Stimulated activated CD4-positive, alpha-beta T cell treated with anti-CD3 and anti-CD28 coated beads, TNF-alpha, amount 100 ng/mL, for 1 hour (primary cell): ENCODE measurements around the gene CNTN2.

Experiments used
- DNase-seq, 3 donors: peaks; one replicate each; pipeline ENCODE4 v3.0.0-alpha.2; 2020; ENCODE audit warnings: low read depth in 3 of 3, low spot score in 1 of 3

Gene CNTN2, protein sequence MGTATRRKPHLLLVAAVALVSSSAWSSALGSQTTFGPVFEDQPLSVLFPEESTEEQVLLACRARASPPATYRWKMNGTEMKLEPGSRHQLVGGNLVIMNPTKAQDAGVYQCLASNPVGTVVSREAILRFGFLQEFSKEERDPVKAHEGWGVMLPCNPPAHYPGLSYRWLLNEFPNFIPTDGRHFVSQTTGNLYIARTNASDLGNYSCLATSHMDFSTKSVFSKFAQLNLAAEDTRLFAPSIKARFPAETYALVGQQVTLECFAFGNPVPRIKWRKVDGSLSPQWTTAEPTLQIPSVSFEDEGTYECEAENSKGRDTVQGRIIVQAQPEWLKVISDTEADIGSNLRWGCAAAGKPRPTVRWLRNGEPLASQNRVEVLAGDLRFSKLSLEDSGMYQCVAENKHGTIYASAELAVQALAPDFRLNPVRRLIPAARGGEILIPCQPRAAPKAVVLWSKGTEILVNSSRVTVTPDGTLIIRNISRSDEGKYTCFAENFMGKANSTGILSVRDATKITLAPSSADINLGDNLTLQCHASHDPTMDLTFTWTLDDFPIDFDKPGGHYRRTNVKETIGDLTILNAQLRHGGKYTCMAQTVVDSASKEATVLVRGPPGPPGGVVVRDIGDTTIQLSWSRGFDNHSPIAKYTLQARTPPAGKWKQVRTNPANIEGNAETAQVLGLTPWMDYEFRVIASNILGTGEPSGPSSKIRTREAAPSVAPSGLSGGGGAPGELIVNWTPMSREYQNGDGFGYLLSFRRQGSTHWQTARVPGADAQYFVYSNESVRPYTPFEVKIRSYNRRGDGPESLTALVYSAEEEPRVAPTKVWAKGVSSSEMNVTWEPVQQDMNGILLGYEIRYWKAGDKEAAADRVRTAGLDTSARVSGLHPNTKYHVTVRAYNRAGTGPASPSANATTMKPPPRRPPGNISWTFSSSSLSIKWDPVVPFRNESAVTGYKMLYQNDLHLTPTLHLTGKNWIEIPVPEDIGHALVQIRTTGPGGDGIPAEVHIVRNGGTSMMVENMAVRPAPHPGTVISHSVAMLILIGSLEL

DNA sequence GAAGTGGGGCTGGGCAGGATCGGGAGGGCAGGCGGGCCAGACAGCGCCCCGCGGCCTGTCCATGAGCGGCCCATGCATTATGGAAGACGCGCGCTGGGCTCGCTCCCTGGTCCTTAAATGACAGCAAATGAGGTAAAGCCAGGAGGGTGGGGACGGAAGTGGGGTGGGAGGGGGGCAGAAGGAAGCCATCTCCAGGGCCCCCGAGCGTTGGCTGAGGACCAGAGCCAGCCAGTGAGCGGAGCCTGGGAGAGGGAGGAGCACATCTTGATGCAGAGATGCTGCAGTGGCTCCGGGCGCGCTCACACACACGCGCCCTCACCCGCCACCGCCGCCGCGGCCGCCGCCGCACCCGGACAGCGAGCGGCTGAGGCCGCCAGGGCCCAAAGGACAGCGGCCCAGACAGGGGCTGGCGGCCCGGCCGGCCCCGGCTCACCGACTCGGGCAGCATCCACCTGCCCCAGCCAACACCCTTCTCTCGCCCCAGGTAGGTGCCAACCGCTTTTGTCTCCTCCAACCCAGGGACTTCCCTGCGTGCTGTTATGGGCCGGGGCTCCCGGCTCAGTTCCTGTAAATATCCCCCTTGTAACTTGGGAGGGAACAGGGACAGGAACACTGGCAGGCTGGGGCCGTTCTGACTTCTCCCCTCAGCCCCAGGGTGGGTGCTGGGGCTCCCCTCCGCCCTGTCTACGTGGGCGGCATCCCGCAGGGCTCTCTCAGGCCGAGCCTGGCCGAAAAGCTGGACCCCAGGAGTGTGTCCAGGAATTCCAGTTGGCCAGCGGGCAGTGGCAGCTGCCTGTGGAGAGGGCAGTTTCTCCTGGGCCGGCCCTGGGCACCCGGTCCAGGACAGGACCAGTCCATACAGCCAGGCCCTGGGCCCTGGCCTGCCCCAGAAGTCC lies at the start of gene CNTN2:
TSS of gene CNTN2 (plus strand) at position 302 of the 896 bp plus-strand sequence. CDS start 9,974 bp downstream, outside the sequence.
- no peak for DNase-seq

DNA sequence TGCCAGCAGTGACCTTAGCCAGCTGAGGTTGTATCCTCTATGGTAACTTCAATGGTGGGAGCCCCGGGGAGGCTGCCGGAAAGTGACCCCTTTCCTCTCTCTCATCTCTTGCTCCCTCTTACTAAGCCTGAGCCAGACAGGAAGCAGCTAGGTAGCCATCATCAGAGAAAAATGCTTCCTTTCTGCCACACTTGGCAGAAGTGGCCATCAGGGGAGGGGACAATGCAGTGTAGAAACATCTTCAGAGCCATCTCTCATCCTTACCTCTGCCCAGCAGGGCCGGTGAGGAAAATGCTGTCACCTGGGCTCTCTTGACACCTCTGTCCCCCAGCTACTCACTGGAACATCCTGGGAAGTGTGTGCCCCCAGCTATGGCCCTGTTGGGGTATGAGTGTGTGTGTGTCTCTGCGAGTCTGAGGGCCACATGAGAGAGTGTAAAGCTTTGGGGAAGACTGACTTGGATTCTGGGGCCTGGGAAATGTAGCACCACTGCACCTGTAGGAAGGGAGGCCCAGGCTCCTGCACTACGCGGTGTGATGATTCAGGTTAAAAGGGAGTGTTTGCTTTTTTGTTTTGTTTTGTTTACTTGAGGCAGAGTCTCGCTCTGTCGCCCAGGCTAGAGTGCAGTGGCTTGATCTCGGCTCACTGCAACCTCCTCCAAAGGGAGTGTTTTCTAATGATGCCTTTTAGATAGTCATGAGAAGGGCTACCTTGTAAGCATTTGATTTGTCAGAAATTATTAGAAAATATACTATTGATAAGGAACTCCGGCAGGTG lies 48.7 kb upstream of the CNTN2 start:
- no peak for DNase-seq

DNA sequence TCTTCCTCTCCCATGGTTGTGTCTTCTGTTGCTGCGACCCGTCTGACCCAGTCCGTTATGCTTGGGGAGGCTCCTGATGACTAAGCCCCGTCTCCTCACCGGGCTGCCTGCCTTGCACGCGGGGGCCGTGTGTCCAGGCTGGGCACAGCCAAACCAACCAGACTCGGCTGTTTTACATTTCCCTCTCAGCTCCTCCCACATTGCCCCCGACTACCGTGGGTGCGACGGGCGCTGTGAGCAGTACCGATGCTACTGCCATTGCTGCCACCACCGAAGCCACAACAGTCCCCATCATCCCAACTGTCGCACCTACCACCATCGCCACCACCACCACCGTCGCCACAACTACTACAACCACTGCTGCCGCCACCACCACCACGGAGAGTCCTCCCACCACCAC lies 46.0 kb upstream of the CNTN2 start:
- DNase-seq: no peak

DNA sequence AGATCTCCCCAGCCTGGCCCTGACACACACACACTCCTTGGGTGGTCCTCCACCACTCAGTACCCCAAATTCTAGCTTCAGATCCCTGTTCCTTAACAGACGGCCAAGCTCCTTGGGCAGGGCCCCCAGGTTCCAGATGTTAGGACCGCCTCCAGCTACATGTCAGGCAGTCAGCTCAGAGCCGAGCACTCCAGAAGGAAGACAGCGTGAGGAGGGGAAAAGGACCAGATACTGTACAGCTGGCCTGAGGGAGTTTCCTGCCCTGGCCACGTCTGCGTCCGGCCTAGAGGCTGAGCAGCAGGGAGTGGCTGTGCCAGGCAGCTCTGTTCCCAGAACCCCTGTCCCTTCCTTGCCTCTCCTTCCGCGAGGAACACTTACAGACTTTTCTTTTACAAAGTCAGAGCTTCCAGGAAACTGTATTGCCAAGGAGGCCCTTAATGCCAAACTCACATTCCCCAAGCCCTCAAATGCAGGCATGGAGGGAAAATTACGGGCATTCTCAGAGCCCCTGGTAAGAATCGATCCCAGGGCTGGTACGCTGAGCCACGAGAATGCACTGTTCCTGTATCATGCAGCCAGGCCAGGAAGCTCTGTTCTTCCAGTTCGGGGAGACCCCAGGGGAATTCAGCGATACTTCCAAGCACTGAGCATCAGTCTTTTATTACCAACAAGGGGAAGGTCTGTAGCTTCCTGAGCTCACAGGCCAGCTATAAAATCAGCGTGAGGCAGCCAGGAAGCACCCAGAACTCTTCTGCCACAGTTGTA lies 45.2 kb upstream of the CNTN2 start:
- DNase-seq: no peak

DNA sequence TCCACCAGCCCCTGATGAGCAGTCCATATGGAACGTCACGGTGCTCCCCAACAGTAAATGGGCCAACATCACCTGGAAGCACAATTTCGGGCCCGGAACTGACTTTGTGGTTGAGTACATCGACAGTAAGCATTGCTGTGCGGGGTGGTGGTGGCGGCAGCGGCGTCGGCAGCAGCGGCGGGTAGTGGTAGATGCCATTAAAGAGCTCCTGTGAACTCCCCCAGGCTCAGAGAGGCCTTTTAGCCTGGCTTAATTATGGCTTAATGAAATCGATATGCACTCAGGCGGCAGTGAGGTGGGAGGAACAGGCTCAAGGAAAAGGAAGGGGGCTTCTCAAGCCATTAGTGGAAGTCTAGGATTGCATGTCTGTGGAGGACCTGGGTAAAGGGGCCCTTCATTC lies 41.9 kb upstream of the CNTN2 start:
- DNase-seq: no peak

DNA sequence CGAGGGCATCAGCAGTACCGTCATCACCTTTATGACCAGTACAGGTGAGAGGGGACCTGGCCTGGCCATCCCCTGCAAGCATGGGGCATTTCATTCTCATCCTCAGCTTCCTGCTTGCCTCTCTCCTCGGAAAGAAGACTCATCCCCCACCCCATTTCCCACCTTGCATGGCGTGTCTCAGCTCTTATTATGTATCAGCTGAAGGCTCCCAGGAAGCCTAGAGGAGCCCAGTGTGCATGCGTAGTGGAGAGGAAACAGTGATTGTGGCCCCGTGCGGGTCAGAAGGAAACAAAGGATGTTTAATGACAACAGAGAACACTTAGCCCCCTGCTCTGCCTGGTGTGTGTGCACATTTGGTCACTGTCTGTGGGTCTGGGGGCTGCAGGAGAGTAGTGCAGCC lies 40.3 kb upstream of the CNTN2 start:
- no peak for DNase-seq

DNA sequence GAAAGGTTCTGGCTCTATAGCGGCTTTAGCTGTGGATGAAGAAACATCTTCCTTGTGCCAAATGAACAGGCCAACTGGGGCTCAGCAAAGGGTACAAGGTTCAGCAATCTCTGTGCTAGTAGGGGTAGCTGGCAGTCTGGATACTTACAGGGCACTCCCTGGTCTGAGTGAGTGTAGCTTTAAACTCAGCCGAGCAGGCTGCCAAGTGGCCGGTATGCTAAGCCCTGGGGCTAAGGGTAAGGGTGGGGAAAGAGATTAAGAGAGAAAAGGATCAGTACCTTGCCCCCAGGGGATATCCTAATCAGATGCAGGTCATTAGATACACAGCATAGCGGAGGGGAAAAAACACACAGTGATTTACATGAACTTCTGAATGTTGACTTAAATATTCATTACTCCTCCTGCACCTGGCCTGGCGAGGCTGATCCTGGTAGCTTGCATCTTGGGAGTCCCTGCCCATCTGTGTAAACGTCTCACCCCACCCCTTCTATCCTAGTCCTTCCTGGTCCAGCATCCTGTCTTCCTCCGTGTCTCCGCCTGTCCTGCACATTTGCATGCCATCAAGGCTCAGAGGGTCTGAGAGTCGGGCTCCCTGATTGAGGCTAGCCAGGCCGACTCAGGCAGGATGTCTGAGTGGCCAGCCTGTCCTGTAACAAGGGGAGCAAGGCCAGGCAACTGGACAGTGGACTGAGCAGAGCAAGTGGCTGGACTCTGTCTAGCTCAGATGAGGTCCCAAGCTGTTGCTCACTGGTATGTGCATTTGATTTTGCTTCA lies 39.5 kb upstream of the CNTN2 start:
- no peak for DNase-seq

DNA sequence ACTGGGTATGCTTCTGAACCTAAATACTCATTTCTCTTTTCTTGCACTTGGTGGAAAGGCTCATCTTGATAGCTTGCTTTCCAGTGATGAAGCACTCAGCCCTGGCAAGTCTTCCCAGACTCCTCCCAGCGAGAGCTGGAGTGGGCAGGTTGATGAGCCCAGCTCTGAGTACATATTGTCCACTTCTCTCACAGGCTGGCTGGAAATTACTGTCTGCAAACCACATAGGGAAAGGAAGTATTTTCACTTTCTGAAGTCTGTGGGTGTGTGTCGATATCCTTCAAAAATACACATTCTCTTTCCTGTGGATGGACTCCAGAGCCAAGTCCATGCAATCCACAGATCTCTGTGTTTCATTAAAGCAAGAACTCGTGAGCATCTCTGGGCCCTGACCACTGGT lies 38.7 kb upstream of the CNTN2 start:
- no peak for DNase-seq

DNA sequence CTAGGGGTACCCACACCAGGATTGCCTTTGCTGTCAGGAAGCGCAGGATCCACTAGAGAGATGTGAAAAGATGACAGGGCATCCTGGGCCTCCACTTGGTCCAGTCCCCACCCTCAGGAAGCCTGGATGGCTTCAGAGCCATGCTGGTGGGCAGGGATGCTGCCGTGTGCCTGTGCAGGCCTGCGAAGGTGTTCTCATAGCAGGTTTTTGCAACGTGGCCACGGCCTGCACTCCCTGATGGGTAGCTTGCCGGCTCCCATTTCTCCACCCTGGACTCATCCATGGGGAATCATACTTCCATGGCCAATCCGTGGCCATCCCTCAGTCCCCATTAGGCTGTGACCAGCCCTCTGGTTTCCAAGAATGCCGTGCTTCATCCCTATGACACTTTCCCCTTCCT lies 34.1 kb upstream of the CNTN2 start:
- no peak for DNase-seq

DNA sequence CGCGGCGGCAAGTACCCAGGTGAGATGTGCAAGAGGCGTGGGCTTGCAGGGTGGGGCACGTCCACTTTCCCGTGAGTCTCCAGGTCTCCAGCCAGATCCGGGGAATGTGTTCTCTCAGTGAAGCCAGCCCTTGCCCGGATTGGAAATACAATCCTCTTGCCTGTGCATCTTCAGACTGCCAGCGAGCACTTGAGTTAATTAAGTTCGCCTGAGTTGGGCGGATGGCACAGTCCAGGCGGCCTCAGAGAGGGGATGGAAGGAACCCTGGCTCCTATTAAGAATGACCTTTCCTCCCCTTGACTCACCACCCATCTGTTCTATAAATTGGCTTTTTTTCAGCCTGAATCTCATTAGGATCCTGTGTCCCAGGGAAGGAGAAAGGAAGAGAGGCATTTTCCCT lies 33.3 kb upstream of the CNTN2 start:
- no peak for DNase-seq

DNA sequence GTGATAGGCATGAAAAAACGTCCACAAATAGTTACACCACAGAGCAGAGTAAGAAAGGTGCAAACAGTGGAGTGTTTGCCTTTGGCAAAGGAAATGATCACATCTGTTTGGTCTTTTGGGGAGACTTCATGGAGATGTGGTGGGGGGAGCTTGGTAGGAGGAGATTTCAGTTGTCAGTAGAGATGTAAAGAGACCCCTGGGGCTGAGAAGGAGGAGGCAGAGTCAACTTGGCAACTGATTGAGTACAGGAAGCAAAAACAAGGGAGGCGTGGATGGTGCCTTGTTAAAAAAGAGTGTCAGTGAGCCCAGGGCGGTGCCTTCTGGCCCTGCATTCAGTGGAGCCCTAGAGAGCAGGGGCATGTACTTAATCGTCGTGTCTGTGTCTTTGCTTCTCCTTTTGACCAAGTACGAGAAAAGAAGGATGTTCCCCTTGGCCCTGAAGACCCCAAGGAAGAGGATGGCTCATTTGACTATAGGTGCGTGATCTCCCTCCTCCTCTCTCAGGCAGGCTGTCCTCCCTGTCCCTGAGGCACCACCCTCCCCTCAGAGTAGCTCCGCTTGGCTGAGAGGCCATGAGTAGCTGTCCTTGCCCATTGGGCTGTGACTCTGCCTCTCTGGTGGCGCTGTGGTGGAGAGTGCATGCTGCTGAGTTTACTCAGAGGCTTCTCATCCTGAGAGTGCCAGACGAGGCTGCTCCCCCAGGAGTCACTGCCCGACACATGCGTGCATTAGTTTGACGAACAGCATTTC lies 30.4 kb upstream of the CNTN2 start:
- no peak for DNase-seq

DNA sequence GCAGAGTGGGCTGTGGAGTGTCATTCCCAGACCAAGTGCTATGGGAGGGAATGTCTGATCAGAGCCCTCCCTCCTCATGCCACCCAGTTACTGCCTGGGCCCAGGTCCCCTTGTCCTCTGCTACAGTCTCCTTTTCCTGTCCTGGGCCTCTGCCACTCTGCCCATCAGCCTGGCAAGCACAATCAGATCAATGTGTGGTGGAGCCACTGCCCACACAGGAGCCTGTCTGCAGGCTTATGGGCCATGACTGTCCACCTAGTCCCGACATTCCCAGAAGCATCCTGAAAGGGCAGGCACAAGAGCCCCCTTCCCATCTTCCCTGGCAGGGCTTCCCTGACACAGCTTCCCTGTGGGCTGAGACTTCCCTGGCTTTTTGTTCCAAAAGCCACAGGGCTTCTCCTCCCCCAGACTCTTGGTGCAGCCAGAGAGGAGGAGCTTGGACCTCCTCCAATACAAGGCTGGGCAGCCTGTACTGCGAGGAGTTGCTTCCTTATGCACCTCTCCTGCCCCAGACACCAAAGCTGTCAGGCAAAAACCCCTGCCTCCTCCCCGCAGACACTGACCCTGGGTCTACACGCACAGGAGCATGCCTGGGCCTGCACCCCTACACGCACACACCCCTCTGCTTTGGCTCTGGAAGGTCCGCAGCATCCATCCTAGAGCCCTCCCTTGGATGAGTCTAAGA lies 29.2 kb upstream of the CNTN2 start:
- DNase-seq: no peak

DNA sequence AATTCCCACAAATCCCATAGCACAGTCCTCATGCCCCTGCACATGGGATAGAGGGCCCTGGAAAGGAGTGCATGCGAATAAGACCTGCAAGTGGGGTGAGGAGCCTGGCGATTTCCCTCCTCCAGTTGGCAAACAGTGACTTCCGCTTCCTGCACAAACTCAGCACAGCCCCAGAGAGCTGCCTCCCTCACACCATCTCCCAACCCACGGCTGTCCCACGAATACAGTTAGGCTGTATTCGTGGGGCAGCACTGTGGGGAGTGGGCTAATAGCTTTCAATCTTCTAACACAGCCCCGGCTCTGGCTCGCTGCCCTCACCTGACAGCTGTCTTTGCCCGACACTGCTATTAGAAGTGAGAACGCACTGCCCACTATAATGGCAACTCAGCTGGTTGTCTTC lies 28.2 kb upstream of the CNTN2 start:
- DNase-seq: no peak

DNA sequence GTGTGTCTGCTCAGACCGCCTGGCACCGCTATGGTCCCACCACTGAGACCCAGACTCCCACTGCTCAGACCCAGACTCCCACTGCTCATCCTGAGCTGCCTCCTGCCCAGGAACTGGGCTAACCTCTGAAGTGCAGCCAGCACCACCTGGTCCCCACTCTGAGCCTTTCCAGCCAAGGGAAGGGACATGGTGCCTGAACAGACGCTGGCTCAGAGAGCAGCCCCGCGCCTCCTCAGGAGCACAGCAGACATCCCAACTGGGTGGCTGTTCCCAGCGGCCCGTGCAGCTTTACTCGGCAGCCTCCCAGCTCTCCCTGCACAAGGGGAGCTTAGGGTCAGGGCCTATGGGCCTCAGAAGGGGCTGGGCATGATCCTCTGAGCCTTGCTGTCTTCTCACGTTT lies 27.8 kb upstream of the CNTN2 start:
- DNase-seq: no peak

DNA sequence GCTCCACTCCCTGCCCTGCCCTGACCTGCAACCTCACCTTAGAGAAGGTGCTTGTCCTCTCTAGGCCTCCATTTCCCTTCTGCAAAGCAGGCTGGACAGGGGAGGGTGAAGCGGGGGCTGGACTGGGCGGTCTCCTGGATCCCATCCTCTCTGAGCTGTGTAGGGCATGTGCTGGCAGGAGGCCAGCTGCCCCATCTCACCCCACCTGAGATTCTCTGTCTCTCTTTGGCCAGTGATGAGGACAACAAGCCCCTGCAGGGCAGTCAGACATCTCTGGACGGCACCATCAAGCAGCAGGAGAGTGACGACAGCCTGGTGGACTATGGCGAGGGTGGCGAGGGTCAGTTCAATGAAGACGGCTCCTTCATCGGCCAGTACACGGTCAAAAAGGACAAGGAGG lies 26.9 kb upstream of the CNTN2 start:
- no peak for DNase-seq

DNA sequence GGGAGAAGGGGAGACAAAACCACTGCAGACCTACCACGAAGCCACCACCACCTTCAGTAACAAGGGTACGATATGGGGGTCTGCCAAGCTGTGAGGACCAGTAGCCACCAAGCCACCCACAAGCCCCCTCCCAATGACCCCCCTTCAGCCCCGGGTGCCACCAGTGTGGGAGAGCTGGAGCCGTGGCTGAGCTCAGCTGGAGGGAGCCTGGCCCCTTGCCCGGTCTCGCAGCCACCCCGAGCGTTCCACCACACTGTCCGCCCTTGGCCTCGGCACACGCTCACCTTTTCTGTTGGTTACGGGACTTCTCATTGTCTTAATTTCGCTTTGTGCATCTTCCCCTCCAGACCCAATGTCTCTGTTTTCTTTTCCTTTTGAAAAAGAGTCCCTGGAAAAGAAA lies 26.4 kb upstream of the CNTN2 start:
- DNase-seq: no peak

DNA sequence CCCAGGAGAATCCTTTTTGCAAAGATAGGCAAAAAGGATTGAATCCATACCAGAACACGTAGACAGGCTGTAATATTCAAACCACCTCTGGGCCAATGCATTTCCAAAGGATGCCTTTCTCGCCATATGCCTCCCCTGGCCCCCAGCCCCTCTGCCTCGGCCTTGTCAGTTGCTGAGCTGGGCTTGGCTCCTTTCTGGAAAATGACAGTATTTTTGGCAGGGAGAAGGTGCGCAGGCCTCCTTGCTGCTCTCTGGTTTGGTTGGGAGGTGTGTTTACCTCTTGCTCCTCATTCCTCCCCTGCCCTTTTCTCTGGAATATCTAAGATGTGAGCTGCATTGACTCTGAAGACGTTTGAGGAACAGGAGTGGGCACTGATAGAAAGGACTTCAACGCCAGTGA lies 26.0 kb upstream of the CNTN2 start:
- no peak for DNase-seq
